Neural cell (in vitro differentiated cells): ENCODE measurements around the gene RALGPS1. TPM values are rescaled to one million over a fixed set of nuclear protein-coding genes. Genes with fewer than 3 reads are reported as not detected.

Source experiments
- polyA plus RNA-seq: library from polyadenylated mRNA; depleted of rRNA; stranded (reverse); fragments of >200 nt; gene quantifications from 2 replicates; pipeline ENCODE4 v1.2.3, GENCODE V29; 2014

The RALGPS1 gene
- polyA plus RNA-seq, 1 donor from 2014 or later = 37.1 TPM

Other genes with a start within 250 kb of the RALGPS1 start
- gene ZBTB43, start 109.7 kb upstream of the RALGPS1 start, polyA plus RNA-seq = 12.1 and 12.3 TPM in 2 replicates
- 19.5 and 21.8 TPM in 2 replicates for gene ZBTB34, start 54.1 kb upstream of the RALGPS1 start, polyA plus RNA-seq
- gene ANGPTL2, start 207.9 kb downstream of the RALGPS1 start, polyA plus RNA-seq = 0.10 TPM in 1 of 2 replicates, not detected in the other